Activated B cell treated with CpG ODN at 0.5 μM for 24 hours (primary cell): ENCODE measurements around the gene COQ4. TPM values are rescaled to one million over a fixed set of nuclear protein-coding genes. Genes with fewer than 3 reads are reported as not detected.
"Not testable (repeated sequence)": the region's sequence is repeated elsewhere in the genome, so short reads cannot be mapped to it uniquely, and the experiment has no call there.

ENCODE experiments used
- ATAC-seq: fragments of 200-7000 bp; cut with Tn5 transposase; one replicate; pipeline ENCODE4 v1.10.0; 2021; ENCODE audit warnings: low read depth, mild to moderate bottlenecking, moderate library complexity
- CTCF ChIA-PET: fragments of 350-600 bp; sonication (Branson Sonifier 250); formaldehyde crosslinking; loops from one replicate; lab custom pipeline; 2021; ENCODE audit warnings: antibody characterized with exemption; lab: Charles Lee
- POLR2A ChIA-PET: fragments of 350-600 bp; sonication (Branson Sonifier 250); formaldehyde crosslinking; loops from one replicate; lab custom pipeline; 2021; ENCODE audit warnings: antibody characterized with exemption; lab: Charles Lee
- DNase-seq: peaks from one replicate; pipeline ENCODE4 v3.0.0; 2022
- H3K27ac Mint-ChIP-seq: one replicate; pipeline ENCODE4 v1.8.0; 2020; ENCODE audit warnings: mixed read lengths
- H3K27me3 Mint-ChIP-seq: one replicate; pipeline ENCODE4 v1.8.0; 2021; ENCODE audit warnings: mixed read lengths
- H3K36me3 Mint-ChIP-seq: one replicate; pipeline ENCODE4 v1.8.0; 2021; ENCODE audit warnings: low read depth, mixed read lengths
- H3K4me1 Mint-ChIP-seq: one replicate; pipeline ENCODE4 v1.8.0; 2021; ENCODE audit warnings: mixed read lengths
- H3K4me3 Mint-ChIP-seq: one replicate; pipeline ENCODE4 v1.8.0; 2020; ENCODE audit warnings: mild to moderate bottlenecking, mixed read lengths
- H3K9me3 Mint-ChIP-seq: one replicate; pipeline ENCODE4 v1.8.0; 2020; ENCODE audit warnings: mixed read lengths
- CTCF ChIP-seq: fragments of 200-600 bp; IDR thresholded peaks from one replicate; pipeline ENCODE4 v1.8.0; 2022; ENCODE audit warnings: antibody characterized with exemption, mild to moderate bottlenecking
- intact Hi-C: fragments of 100-400 bp; cut with micrococcal nuclease; formaldehyde crosslinking; loops from one replicate; pipeline ENCODE4 v1.15.1; 2024
- total RNA-seq: library from RNA; stranded (reverse); gene quantifications from 2 replicates; pipeline ENCODE4 v1.2.3, GENCODE V29; 2022

COQ4 gene
- total RNA-seq, 1 donor from 2014 or later, result 45.6 TPM

- peaks cover 27% of the 10 kb centered on the region for H3K4me1 Mint-ChIP-seq
- peak overlapping the region; percentile 97 for H3K4me3 Mint-ChIP-seq
- ATAC-seq, result no peak
- peak overlapping the region; percentile 92 for H3K27ac Mint-ChIP-seq
- DNase-seq, result peak; percentile 22
- no peaks in the 10 kb centered on the region for H3K27me3 Mint-ChIP-seq
- TF ChIP-seq CTCF, result no peak
- intact Hi-C loops, result loop anchor here (1.0 to 10.0 kb wide), 9 partner anchors 26 to 278 kb away; partner anchors contain the start of genes BBLN, CIZ1, COQ4 and ODF2
- POLR2A ChIA-PET, result interaction anchor here (0.5 to 2.1 kb wide), 17 partner anchors 12 to 751 kb away, joined by 3 to 29 read pairs (median 4); partner anchors contain the start of genes ENDOG, SH3GLB2, SLC27A4 and SPTAN1
- CTCF ChIA-PET, result no interaction called here
- H3K36me3 Mint-ChIP-seq, result peaks cover 19% of the 10 kb centered on the region
- H3K9me3 Mint-ChIP-seq, result no peaks in the 10 kb centered on the region
Observed at GRCh38 chr9:128276574-128277270, 45.9 kb upstream of the COQ4 start.

- H3K36me3 Mint-ChIP-seq, ATAC-seq, H3K4me3 Mint-ChIP-seq, H3K9me3 Mint-ChIP-seq, DNase-seq, H3K27me3 Mint-ChIP-seq, H3K27ac Mint-ChIP-seq, CTCF ChIA-PET: not testable (repeated sequence)
- POLR2A ChIA-PET, result interaction anchor here (0.7 kb wide), 1 partner anchor 122 kb away, joined by 5 read pairs; no protein-coding TSS in a partner anchor
- H3K4me1 Mint-ChIP-seq, result peaks cover 27% of the 10 kb centered on the region
- intact Hi-C loops, result loop anchor here (5.0 to 10.0 kb wide), 4 partner anchors 87 to 275 kb away; partner anchors contain the start of genes CIZ1, ODF2 and SPTAN1
Observed at GRCh38 chr9:128279088-128280073, 43.3 kb upstream of the COQ4 start.

- Mint-ChIP-seq H3K9me3 (no peaks in the 10 kb centered on the region), H3K4me3 (no peak overlapping the region), H3K27me3 (no peaks in the 10 kb centered on the region), H3K36me3 (peaks cover 6% of the 10 kb centered on the region), H3K27ac (no peak overlapping the region), H3K4me1 (peaks cover 23% of the 10 kb centered on the region)
- intact Hi-C loops, result no loop called here
- ChIA-PET POLR2A (interaction anchor here (0.7 kb wide), 1 partner anchor 123 kb away, joined by 5 read pairs; no protein-coding TSS in a partner anchor), CTCF (no interaction called here)
- ATAC-seq (no peak), DNase-seq (no peak)
- no peak for TF ChIP-seq CTCF
Observed at GRCh38 chr9:128280084-128280622, 42.5 kb upstream of the COQ4 start.

GRCh38 chr9:128282500-128282899, 40.1 kb upstream of the COQ4 start:
- Mint-ChIP-seq H3K36me3 (peaks cover 5% of the 10 kb centered on the region), H3K27ac (no peak overlapping the region), H3K27me3 (no peaks in the 10 kb centered on the region), H3K4me1 (peaks cover 9% of the 10 kb centered on the region), H3K4me3 (no peak overlapping the region), H3K9me3 (no peaks in the 10 kb centered on the region)
- POLR2A ChIA-PET, result no interaction called here
- DNase-seq (no peak), ATAC-seq (no peak)
- no peak for TF ChIP-seq CTCF
- intact Hi-C loops, result no loop called here
- CTCF ChIA-PET, result no interaction called here

- ATAC-seq (no peak), DNase-seq (no peak)
- Mint-ChIP-seq H3K9me3 (no peaks in the 10 kb centered on the region), H3K4me3 (no peak overlapping the region), H3K4me1 (peaks cover 7% of the 10 kb centered on the region), H3K27me3 (no peaks in the 10 kb centered on the region), H3K27ac (no peak overlapping the region), H3K36me3 (peaks cover 17% of the 10 kb centered on the region)
- intact Hi-C loops, result no loop called here
- ChIA-PET CTCF (no interaction called here), POLR2A (interaction anchor here (1.0 kb wide), 1 partner anchor 9 kb away, joined by 5 read pairs; the partner anchor contains the start of genes GOLGA2 and SWI5)
- TF ChIP-seq CTCF, result no peak
Observed at GRCh38 chr9:128285033-128285784, 37.4 kb upstream of the COQ4 start.
